GM23338 (cell line): Measurements from ENCODE around the gene GLG1. TPM values are rescaled to one million over a fixed set of nuclear protein-coding genes. Genes with fewer than 3 reads are reported as not detected.

Experiments
- ATAC-seq: fragments of 200-7000 bp; cut with Tn5 transposase; 3 replicates; pipeline ENCODE4 v1.9.1; 2020
- DNase-seq: peaks from one replicate; pipeline ENCODE4 v3.0.0-alpha.2; 2015; ENCODE audit warnings: low spot score
- H2AFZ ChIP-seq: fragments of 200-600 bp; sonication (generic); 2 replicates; pipeline ENCODE4 v1.8.0; 2016; ENCODE audit warnings: antibody characterized with exemption, mild to moderate bottlenecking, moderate library complexity
- H3F3A ChIP-seq: fragments of 200-600 bp; sonication (generic); replicated peaks from 2 replicates; pipeline ENCODE4 v1.8.0; 2017; ENCODE audit warnings: antibody characterized with exemption, mixed run types, low read depth
- H3K27ac ChIP-seq: fragments of 200-600 bp; sonication (generic); 2 replicates; pipeline ENCODE4 v1.6.1; 2016; ENCODE audit warnings: low read depth
- H3K27me3 ChIP-seq: fragments of 200-600 bp; sonication (generic); 2 replicates; pipeline ENCODE4 v1.8.0; 2016; ENCODE audit warnings: mild to moderate bottlenecking, mixed run types, moderate library complexity; ENCODE audit not compliant: insufficient read depth
- H3K36me3 ChIP-seq: fragments of 200-600 bp; sonication (generic); 2 replicates; pipeline ENCODE4 v1.8.0; 2016; ENCODE audit warnings: mild to moderate bottlenecking; ENCODE audit not compliant: insufficient read depth
- H3K4me1 ChIP-seq: fragments of 200-600 bp; sonication (generic); 2 replicates; pipeline ENCODE4 v1.8.0; 2016; ENCODE audit warnings: mild to moderate bottlenecking, moderate library complexity; ENCODE audit not compliant: insufficient read depth
- H3K4me2 ChIP-seq: fragments of 200-600 bp; sonication (generic); 2 replicates; pipeline ENCODE4 v1.7.1; 2017; ENCODE audit warnings: mixed run types
- H3K4me3 ChIP-seq: fragments of 200-600 bp; sonication (generic); 2 replicates; pipeline ENCODE4 v1.6.1; 2016; ENCODE audit warnings: mixed run types
- H3K79me2 ChIP-seq: fragments of 200-600 bp; sonication (generic); replicated peaks from 2 replicates; pipeline ENCODE4 v1.8.0; 2017; ENCODE audit warnings: mild to moderate bottlenecking; ENCODE audit not compliant: insufficient read depth
- H3K9me2 ChIP-seq: fragments of 200-600 bp; sonication (generic); 2 replicates; pipeline ENCODE4 v1.8.0; 2017; ENCODE audit not compliant: insufficient read depth
- H4K20me1 ChIP-seq: fragments of 200-600 bp; sonication (generic); replicated peaks from 2 replicates; pipeline ENCODE4 v1.8.0; 2017; ENCODE audit warnings: mild to moderate bottlenecking; ENCODE audit not compliant: insufficient read depth
- H3K27ac Mint-ChIP-seq: 2 replicates; pipeline ENCODE4 v1.8.0; 2020; ENCODE audit warnings: inconsistent platforms, mild to moderate bottlenecking, moderate library complexity, mixed read lengths
- H3K27me3 Mint-ChIP-seq: 3 replicates; pipeline ENCODE4 v1.8.0; 2022; ENCODE audit warnings: low read depth, mild to moderate bottlenecking, moderate library complexity, mixed read lengths, inconsistent platforms; ENCODE audit not compliant: insufficient read depth, poor library complexity
- H3K36me3 Mint-ChIP-seq: 3 replicates; pipeline ENCODE4 v1.8.0; 2021; ENCODE audit warnings: low read depth, mild to moderate bottlenecking, inconsistent platforms, moderate library complexity, mixed read lengths
- H3K4me1 Mint-ChIP-seq: 3 replicates; pipeline ENCODE4 v1.8.0; 2020; ENCODE audit warnings: mild to moderate bottlenecking, inconsistent platforms, mixed read lengths
- H3K4me3 Mint-ChIP-seq: 3 replicates; pipeline ENCODE4 v1.8.0; 2021; ENCODE audit warnings: moderate library complexity, mild to moderate bottlenecking, inconsistent platforms, mixed read lengths
- H3K9me3 Mint-ChIP-seq: 3 replicates; pipeline ENCODE4 v1.8.0; 2020; ENCODE audit warnings: moderate library complexity, mild to moderate bottlenecking, inconsistent platforms, mixed read lengths
- CREB1 ChIP-seq: fragments of 250-450 bp; sonication (Bioruptor Pico); IDR thresholded peaks from 2 replicates; pipeline ENCODE4 v1.5.0; 2020; ENCODE audit warnings: low read depth, mild to moderate bottlenecking, moderate library complexity
- ETS1 ChIP-seq: IDR thresholded peaks from 2 replicates; pipeline ENCODE4 v1.6.1; 2016; ENCODE audit warnings: antibody characterized with exemption
- EZH2phosphoT487 ChIP-seq: fragments of 200-600 bp; sonication (generic); IDR thresholded peaks from one replicate; pipeline ENCODE4 v1.8.1; 2018; ENCODE audit warnings: antibody characterized with exemption; ENCODE audit not compliant: unreplicated experiment
- JUNB ChIP-seq: IDR thresholded peaks from one replicate; pipeline ENCODE4 v1.6.1; 2016; ENCODE audit warnings: antibody characterized with exemption; ENCODE audit not compliant: unreplicated experiment
- NANOG ChIP-seq: IDR thresholded peaks from 2 replicates; pipeline ENCODE4 v1.6.1; 2016; ENCODE audit warnings: antibody characterized with exemption, borderline replicate concordance
- POLR2AphosphoS5 ChIP-seq: IDR thresholded peaks from 2 replicates; pipeline ENCODE4 v1.6.1; 2016; ENCODE audit warnings: antibody characterized with exemption, low read depth
- ZNF114 ChIP-seq: fragments of 250-450 bp; sonication (Bioruptor Pico); IDR thresholded peaks from 2 replicates; pipeline ENCODE4 v1.5.0; 2020; ENCODE audit warnings: mild to moderate bottlenecking, moderate library complexity
- ZNF331 ChIP-seq: fragments of 250-450 bp; sonication (Bioruptor Pico); IDR thresholded peaks from 2 replicates; pipeline ENCODE4 v1.5.0; 2020; ENCODE audit warnings: low read depth, mild to moderate bottlenecking, moderate library complexity
- ZNF462 ChIP-seq: fragments of 250-450 bp; sonication (Bioruptor Pico); IDR thresholded peaks from 2 replicates; pipeline ENCODE4 v1.5.0; 2020; ENCODE audit warnings: mild to moderate bottlenecking, moderate library complexity
- polyA plus RNA-seq: library from polyadenylated mRNA; unstranded; fragments of >200 nt; fragmentation: Nextera tagmentation; extraction: Ambion mirVana; gene quantifications from 2 replicates; pipeline ENCODE4 v1.2.1, GENCODE V29; 2016
- total RNA-seq: library from RNA; depleted of rRNA; stranded (reverse); fragments of >200 nt; shearing (Covaris generic); gene quantifications from 2 replicates; pipeline ENCODE4 v1.2.3, GENCODE V29; 2014

GLG1 gene
- total and polyA plus RNA-seq, 2 experiments from 2014 or later, result 61.2 to 211 TPM

GRCh38 chr16:74465281-74465680, 141.6 kb downstream of the GLG1 start:
- Histone ChIP-seq H3K4me2 (no peak overlapping the region), H2AFZ (no peak overlapping the region), H3K9me2 (no peaks in the 10 kb centered on the region), H3K27ac (no peak overlapping the region), H4K20me1 (no peaks in the 10 kb centered on the region; the same call in 1 of the 2 replicates), H3K4me1 (no peaks in the 10 kb centered on the region), H3K79me2 (no peaks in the 10 kb centered on the region), H3K4me3 (no peak overlapping the region), H3K27me3 (no peaks in the 10 kb centered on the region), H3F3A (0 out of 2 replicates have a peak, but pooled peaks cover 6% of the 10 kb centered on the region), H3K36me3 (peaks cover 52% of the 10 kb centered on the region)
- Mint-ChIP-seq H3K4me3 (no peak overlapping the region), H3K27me3 (peaks cover 5% of the 10 kb centered on the region), H3K4me1 (no peaks in the 10 kb centered on the region), H3K9me3 (no peaks in the 10 kb centered on the region), H3K27ac (no peak overlapping the region), H3K36me3 (peaks cover 83% of the 10 kb centered on the region)
- DNase-seq (no peak), ATAC-seq (no peak)
- TF ChIP-seq EZH2phosphoT487, result no peak

GRCh38 chr16:74463888-74464287, 143.0 kb downstream of the GLG1 start:
- no peaks in the 10 kb centered on the region for H3K9me2 ChIP-seq
- no peaks in the 10 kb centered on the region for H3K4me1 ChIP-seq
- H3K4me3 ChIP-seq, result no peak overlapping the region
- H4K20me1 ChIP-seq, result no peaks in the 10 kb centered on the region; the same call in 1 of the 2 replicates
- no peak overlapping the region for H2AFZ ChIP-seq
- H3K27ac Mint-ChIP-seq, result no peak overlapping the region
- ATAC-seq (no peak), DNase-seq (no peak)
- 0 out of 2 replicates have a peak, but pooled peaks cover 6% of the 10 kb centered on the region for H3F3A ChIP-seq
- H3K36me3 Mint-ChIP-seq, result peaks cover 79% of the 10 kb centered on the region
- peaks cover 47% of the 10 kb centered on the region for H3K36me3 ChIP-seq
- TF ChIP-seq EZH2phosphoT487 (no peak), ZNF114 (no peak), POLR2AphosphoS5 (no peak), ETS1 (no peak), CREB1 (no peak), JUNB (no peak)
- no peaks in the 10 kb centered on the region for H3K27me3 ChIP-seq
- H3K9me3 Mint-ChIP-seq, result no peaks in the 10 kb centered on the region
- H3K4me1 Mint-ChIP-seq, result no peaks in the 10 kb centered on the region
- peaks cover 2% of the 10 kb centered on the region for H3K27me3 Mint-ChIP-seq
- no peak overlapping the region for H3K4me3 Mint-ChIP-seq
- no peak overlapping the region for H3K4me2 ChIP-seq
- no peak overlapping the region for H3K27ac ChIP-seq
- no peaks in the 10 kb centered on the region for H3K79me2 ChIP-seq

- peaks cover 2% of the 10 kb centered on the region for H3K27me3 Mint-ChIP-seq
- DNase-seq (no peak), ATAC-seq (no peak)
- no peaks in the 10 kb centered on the region for H3K79me2 ChIP-seq
- peaks cover 78% of the 10 kb centered on the region for H3K36me3 Mint-ChIP-seq
- no peaks in the 10 kb centered on the region for H3K4me1 ChIP-seq
- no peaks in the 10 kb centered on the region for H3K9me2 ChIP-seq
- H3F3A ChIP-seq, result 0 out of 2 replicates have a peak, but pooled peaks cover 3% of the 10 kb centered on the region
- no peaks in the 10 kb centered on the region for H3K4me1 Mint-ChIP-seq
- H3K4me2 ChIP-seq, result no peak overlapping the region
- H4K20me1 ChIP-seq, result no peaks in the 10 kb centered on the region; the same call in 1 of the 2 replicates
- no peak overlapping the region for H3K4me3 Mint-ChIP-seq
- no peak overlapping the region for H2AFZ ChIP-seq
- no peak overlapping the region for H3K27ac Mint-ChIP-seq
- H3K27ac ChIP-seq, result 0 out of 2 replicates have a peak overlapping the region, but pooled peaks have one; percentile 81
- no peak overlapping the region for H3K4me3 ChIP-seq
- H3K36me3 ChIP-seq, result peaks cover 41% of the 10 kb centered on the region
- no peaks in the 10 kb centered on the region for H3K9me3 Mint-ChIP-seq
- no peaks in the 10 kb centered on the region for H3K27me3 ChIP-seq
- TF ChIP-seq NANOG, result no peak
- TF ChIP-seq ZNF331 (CRISPR knock-in tag), result no peak
- no peak for TF ChIP-seq JUNB
- no peak for TF ChIP-seq ZNF462
Observed at GRCh38 chr16:74462361-74462760, 144.6 kb downstream of the GLG1 start.
